Stomach (tissue), 9 donors: ENCODE results near the gene MRPL57. TPM values are rescaled to one million over a fixed set of nuclear protein-coding genes. Genes with fewer than 3 reads are reported as not detected.
"Not testable (repeated sequence)": the region's sequence is repeated elsewhere in the genome, so short reads cannot be mapped to it uniquely, and the experiment has no call there.

ENCODE experiments used
- DNase-seq, 2 donors: peaks; one replicate each; pipeline versions ENCODE4 v3.0.0 to v3.0.0-alpha.2; 2013 to 2019
- H3K27ac ChIP-seq, 5 donors: fragments of 200-600 bp in 4 of 5; sonication (generic) in 4 of 5; one replicate each; pipeline ENCODE4 v1.5.1; 2013 to 2019; ENCODE audit warnings: mild to moderate bottlenecking in 1 of 5, moderate library complexity in 1 of 5
- H3K27me3 ChIP-seq, 3 donors: fragments of 200-600 bp; sonication (generic); one replicate each; pipeline ENCODE4 v1.5.1; 2017 to 2019; ENCODE audit warnings: mixed run types in 1 of 3
- H3K36me3 ChIP-seq, 4 donors: fragments of 200-600 bp; sonication (generic); 1 replicate in 3 of 4; 2 replicates in 1 of 4; pipeline ENCODE4 v1.5.1; 2016 to 2019
- H3K4me1 ChIP-seq, 4 donors: fragments of 200-600 bp; sonication (generic); one replicate each; pipeline ENCODE4 v1.5.1; 2016 to 2019
- H3K4me3 ChIP-seq, 4 donors: fragments of 200-600 bp; sonication (generic) in 3 of 4; one replicate each; pipeline ENCODE4 v1.5.1; 2016 to 2019; ENCODE audit warnings: mild to moderate bottlenecking in 1 of 4
- H3K9me3 ChIP-seq, 4 donors: fragments of 200-600 bp; sonication (generic); one replicate each; pipeline ENCODE4 v1.5.1; 2016 to 2019
- EP300 ChIP-seq: sonication (generic); formaldehyde crosslinking; IDR thresholded peaks from one replicate; pipeline ENCODE4 v1.6.1; 2017; ENCODE audit warnings: antibody characterized with exemption
- POLR2A ChIP-seq, 4 donors: fragments of 450-650 bp; IDR thresholded peaks; one replicate each; pipeline ENCODE4 v1.6.1; 2016; ENCODE audit warnings: antibody characterized with exemption in 4 of 4, control low read depth in 2 of 4, mild to moderate bottlenecking in 1 of 4, moderate library complexity in 1 of 4
- POLR2AphosphoS5 ChIP-seq, 3 donors: sonication (generic); formaldehyde crosslinking; IDR thresholded peaks; one replicate each; pipeline ENCODE4 v1.6.1; 2016; ENCODE audit warnings: antibody characterized with exemption in 3 of 3
- WGBS, 5 donors: extraction: QIAGEN DNeasy Blood & Tissue Kit in 3 of 5; methylation state at CpG; one replicate each; pipeline versions ENCODE4 v1.1.5 to v1.1.7; 2013 to 2018; 5-methylcytosine and 5-hydroxymethylcytosine counted together
- intact Hi-C: fragments of 100-400 bp; cut with DNase I; formaldehyde crosslinking; loops from one replicate; pipeline ENCODE4 v1.15.1; 2023; ENCODE audit warnings: low total_unique reads
- polyA plus RNA-seq, 3 donors: library from polyadenylated mRNA; stranded (reverse); fragments of 200-250 nt; gene quantifications; one replicate each; pipeline ENCODE4 v1.2.3, GENCODE V29; 2013
- total RNA-seq, 5 donors: library from RNA; depleted of rRNA; stranded (reverse); fragments of >200 nt; gene quantifications; one replicate each; pipeline versions ENCODE4 v1.1.0 to v1.2.3, GENCODE V29; 2014 to 2016
- TF ChIP-seq, protein P1 (sequence below), 7 experiments: fragments of 450-650 bp in 4 of 7; fragments of 200-600 bp in 3 of 7; sonication (generic) in 3 of 7; IDR thresholded peaks; one replicate each; pipeline ENCODE4 v1.5.1; 2016 to 2019; ENCODE audit warnings: antibody characterized with exemption in 7 of 7, control low read depth in 2 of 7, mild to moderate bottlenecking in 1 of 7
- donor health status: healthy with polysubstance abuse.
- donor health status: Bipolar disorder and iron deficiency.
- donor health status: healthy.

MRPL57 gene
- total and polyA plus RNA-seq, 8 donors = 13.8 to 83.0 (median 26.6) TPM

DNA sequence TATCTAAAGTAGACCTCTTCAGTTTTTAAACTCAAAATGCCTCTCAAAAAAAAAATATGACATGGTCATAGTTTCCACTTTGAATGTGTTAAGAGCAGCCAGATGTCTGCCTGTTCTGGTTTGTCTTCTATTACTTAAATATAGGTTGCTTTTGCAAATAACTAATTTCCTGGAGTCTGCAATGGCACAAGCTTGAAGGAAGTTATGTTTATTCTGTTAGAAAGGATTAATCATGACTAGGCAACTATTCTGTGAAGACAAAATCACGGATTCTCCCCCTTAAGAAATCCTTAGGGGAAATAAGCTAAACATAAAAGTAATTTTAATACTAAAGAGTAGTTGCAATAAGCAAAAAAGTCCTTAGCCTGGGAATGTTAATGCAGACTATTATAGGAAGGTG, 26.4 kb upstream of the MRPL57 start:
- H3K4me1 ChIP-seq = peaks cover 0 to 14% (median 10%) of the 10 kb centered on the region in 4 donors

DNA sequence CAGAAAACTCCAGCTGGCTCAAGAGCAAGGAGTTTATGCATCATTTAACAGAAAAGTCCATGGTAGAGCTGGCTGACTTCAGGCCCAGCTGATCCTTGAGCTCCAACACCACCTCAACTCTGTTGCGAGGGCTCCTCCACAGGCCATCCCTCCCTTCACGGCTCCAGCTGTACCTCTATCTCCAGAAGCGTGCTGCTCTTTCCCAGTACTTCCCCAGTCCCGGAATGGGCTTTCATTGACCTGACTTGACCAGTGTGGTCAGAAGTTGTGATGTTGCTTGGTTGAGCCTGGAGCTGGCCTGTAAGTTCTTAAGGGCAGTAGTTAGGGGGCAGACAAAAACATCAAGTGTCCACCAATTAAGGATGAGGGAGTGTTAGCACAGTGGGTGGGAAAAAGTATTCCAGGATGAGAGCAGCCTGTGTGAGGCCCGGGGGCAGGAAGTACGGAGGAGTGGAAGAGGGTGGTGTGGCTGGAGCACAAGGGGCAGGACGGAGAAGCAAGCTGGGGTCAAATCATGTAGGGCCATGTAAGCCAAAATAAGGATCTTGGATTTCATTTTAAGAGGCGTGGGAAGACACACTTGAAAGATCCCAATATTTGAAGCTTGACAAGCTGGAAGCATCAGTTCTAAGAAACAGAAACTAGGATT, 24.1 kb upstream of the MRPL57 start:
- Histone ChIP-seq H3K4me1 (no peaks in the 10 kb centered on the region), H3K4me3 (no peak overlapping the region), H3K27ac (no peak overlapping the region), H3K27me3 (no peaks in the 10 kb centered on the region), H3K9me3 (no peaks in the 10 kb centered on the region), H3K36me3 (peaks cover 5 to 24% (median 18%) of the 10 kb centered on the region in 4 donors)
- TF ChIP-seq POLR2A (IDR thresholded peaks at IDR 0.05) (no peak), POLR2AphosphoS5 (IDR thresholded peaks at IDR 0.05) (no peak), EP300 (no peak)
- TF ChIP-seq, protein P1, sequence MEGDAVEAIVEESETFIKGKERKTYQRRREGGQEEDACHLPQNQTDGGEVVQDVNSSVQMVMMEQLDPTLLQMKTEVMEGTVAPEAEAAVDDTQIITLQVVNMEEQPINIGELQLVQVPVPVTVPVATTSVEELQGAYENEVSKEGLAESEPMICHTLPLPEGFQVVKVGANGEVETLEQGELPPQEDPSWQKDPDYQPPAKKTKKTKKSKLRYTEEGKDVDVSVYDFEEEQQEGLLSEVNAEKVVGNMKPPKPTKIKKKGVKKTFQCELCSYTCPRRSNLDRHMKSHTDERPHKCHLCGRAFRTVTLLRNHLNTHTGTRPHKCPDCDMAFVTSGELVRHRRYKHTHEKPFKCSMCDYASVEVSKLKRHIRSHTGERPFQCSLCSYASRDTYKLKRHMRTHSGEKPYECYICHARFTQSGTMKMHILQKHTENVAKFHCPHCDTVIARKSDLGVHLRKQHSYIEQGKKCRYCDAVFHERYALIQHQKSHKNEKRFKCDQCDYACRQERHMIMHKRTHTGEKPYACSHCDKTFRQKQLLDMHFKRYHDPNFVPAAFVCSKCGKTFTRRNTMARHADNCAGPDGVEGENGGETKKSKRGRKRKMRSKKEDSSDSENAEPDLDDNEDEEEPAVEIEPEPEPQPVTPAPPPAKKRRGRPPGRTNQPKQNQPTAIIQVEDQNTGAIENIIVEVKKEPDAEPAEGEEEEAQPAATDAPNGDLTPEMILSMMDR (IDR thresholded peaks at IDR 0.05) = no peak
- WGBS, 5 donors = 84 to 90% (median 84%) methylated on average over 8 of the region's 8 CpGs
- intact Hi-C loops = no loop called here
- no peak for DNase-seq

More for the DNA sequence above, 26.4 kb upstream of the MRPL57 start:
- H3K4me3 ChIP-seq = no peak overlapping the region
- intact Hi-C loops = no loop called here
- DNase-seq = no peak
- H3K27ac ChIP-seq = no peak overlapping the region
- H3K9me3 ChIP-seq = no peaks in the 10 kb centered on the region
- peaks cover 12 to 48% (median 41%) of the 10 kb centered on the region in 4 donors for H3K36me3 ChIP-seq
- WGBS, 5 donors = 47 to 65% (median 58%) methylated on average over 1 of the region's 1 CpG
- TF ChIP-seq POLR2A (IDR thresholded peaks at IDR 0.05) (no peak), EP300 (no peak), POLR2AphosphoS5 (IDR thresholded peaks at IDR 0.05) (no peak)
- TF ChIP-seq, protein P1 (IDR thresholded peaks at IDR 0.05) = no peak
- H3K27me3 ChIP-seq = no peaks in the 10 kb centered on the region

DNA sequence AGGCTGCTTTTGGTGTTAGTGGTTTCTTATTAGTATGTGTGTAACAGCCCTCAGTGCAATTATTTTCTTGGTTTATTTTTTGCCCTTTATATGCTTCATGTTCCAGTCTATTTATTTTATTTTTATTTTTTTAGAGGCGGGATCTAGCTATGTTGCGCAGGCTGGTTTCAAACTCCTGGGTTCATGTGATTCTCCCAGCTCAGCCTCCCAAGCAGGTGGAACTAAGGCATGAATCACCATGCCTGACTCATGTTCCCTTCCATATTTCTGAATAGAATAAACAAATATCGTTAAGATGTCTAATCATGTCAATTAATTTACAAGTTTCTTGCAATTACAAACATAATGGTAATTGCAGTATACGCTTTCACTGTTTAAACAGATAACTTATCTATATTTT, 11.8 kb upstream of the MRPL57 start:
- no peaks in the 10 kb centered on the region for H3K36me3 ChIP-seq
- no peaks in the 10 kb centered on the region for H3K4me1 ChIP-seq
- no peak overlapping the region for H3K27ac ChIP-seq
- intact Hi-C loops = no loop called here
- no peak overlapping the region for H3K4me3 ChIP-seq
- TF ChIP-seq, protein P1 (IDR thresholded peaks at IDR 0.05) = no peak
- TF ChIP-seq EP300 (no peak), POLR2AphosphoS5 (IDR thresholded peaks at IDR 0.05) (no peak), POLR2A (IDR thresholded peaks at IDR 0.05) (no peak)
- no peaks in the 10 kb centered on the region for H3K9me3 ChIP-seq
- no peaks in the 10 kb centered on the region for H3K27me3 ChIP-seq
- no peak for DNase-seq
- 72 to 78% (median 77%) methylated on average over 4 of the region's 4 CpGs for WGBS, 5 donors

DNA sequence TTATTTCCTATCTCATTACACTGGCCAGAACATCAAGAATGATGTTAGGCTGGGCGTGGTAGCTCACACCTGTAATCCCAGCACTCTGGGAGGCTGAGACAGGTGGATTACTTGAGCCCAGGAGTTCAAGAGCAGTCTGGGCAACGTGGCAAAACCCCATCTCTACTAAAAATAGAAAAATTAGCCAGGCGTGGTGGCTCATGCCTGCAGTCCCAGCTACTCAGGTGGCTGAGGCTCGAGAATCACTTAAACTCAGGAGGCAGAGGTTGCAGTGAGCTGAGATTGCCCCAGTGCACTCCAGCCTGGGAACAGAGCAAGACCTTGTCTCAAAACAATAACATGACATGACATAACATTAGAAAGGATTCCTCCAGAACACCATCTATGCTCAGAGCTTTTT, 10.9 kb upstream of the MRPL57 start:
- DNase-seq, H3K4me1 ChIP-seq, H3K27me3 ChIP-seq, intact Hi-C loops, H3K27ac ChIP-seq, H3K36me3 ChIP-seq, H3K4me3 ChIP-seq, H3K9me3 ChIP-seq: not testable (repeated sequence)
- 90 to 96% (median 91%) methylated on average over 4 of the region's 4 CpGs for WGBS, 5 donors

DNA sequence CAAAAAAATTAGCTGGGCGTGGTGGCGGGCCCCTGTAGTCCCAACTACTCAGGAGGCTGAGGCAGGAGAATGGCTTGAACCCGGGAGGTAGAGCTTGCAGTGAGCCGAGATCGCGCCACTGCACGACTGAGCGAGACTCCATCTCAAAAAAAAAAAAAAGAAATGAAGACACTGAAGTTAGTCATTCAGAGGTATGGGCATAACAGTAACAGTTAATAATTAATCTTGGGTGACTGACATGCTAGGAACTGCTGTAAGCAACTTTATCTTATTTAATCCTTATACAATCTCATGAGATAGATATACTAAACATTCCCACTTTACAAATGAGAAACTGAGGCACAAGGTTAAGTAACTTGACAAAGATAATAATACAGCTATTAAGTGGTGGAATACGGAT, 5.0 kb upstream of the MRPL57 start:
- Histone ChIP-seq H3K9me3 (no peaks in the 10 kb centered on the region), H3K36me3 (no peaks in the 10 kb centered on the region), H3K4me3 (no peak overlapping the region), H3K27me3 (no peaks in the 10 kb centered on the region), H3K27ac (no peak overlapping the region), H3K4me1 (peaks cover 5 to 16% (median 8%) of the 10 kb centered on the region in 4 donors)
- TF ChIP-seq POLR2AphosphoS5 (IDR thresholded peaks at IDR 0.05) = no peak
- TF ChIP-seq POLR2A (IDR thresholded peaks at IDR 0.05) = no peak
- TF ChIP-seq, protein P1 (IDR thresholded peaks at IDR 0.05) = no peak
- TF ChIP-seq EP300 = no peak
- no peak for DNase-seq
- intact Hi-C loops = no loop called here
- WGBS, 5 donors = 89 to 94% (median 91%) methylated on average over 9 of the region's 9 CpGs

DNA sequence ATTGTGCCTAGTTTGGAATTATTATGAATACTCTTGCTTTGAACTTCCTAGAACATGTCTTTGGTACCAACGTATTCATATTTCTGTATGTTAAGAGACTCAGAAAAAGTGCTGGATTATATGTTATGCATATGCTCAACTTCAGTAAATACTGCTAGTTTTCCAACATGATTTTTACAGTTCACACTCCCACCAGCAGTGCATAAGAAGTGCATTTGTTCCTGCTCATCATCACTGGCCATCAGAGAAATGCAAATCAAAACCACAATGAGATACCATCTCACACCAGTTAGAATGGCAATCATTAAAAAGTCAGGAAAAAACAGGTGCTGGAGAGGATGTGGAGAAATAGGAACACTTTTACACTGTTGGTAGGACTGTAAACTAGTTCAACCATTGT, 2.7 kb upstream of the MRPL57 start:
- WGBS, 5 donors = 0 to 2% (median 0%) methylated on average over 1 of the region's 1 CpG
- peaks cover 13 to 34% (median 21%) of the 10 kb centered on the region in 4 donors for H3K4me1 ChIP-seq
- H3K27me3 ChIP-seq, H3K4me3 ChIP-seq, H3K9me3 ChIP-seq, H3K27ac ChIP-seq, H3K36me3 ChIP-seq, intact Hi-C loops, DNase-seq: not testable (repeated sequence)
